Stimulated activated CD8-positive, alpha-beta memory T cell treated with anti-CD3 and anti-CD28 coated beads, Interleukin-15, amount 100 ng/mL, for 48 hours (primary cell): Measurements from ENCODE around the gene HPS1.
A peak's percentile ranks its signal among the peaks of the same experiment; 100 is the strongest.

ENCODE experiments used
- DNase-seq, 2 donors: peaks; one replicate each; pipeline ENCODE4 v3.0.0-alpha.2; 2020; ENCODE audit warnings: low read depth in 2 of 2

The HPS1 gene

GRCh38 chr10:98411768-98412167, 35.0 kb downstream of the HPS1 start:
- DNase-seq: no peak

GRCh38 chr10:98411166-98411565, 35.6 kb downstream of the HPS1 start:
- DNase-seq: no peak

- no peak for DNase-seq
These were observed 36.0 kb downstream of the HPS1 start for GRCh38 chr10:98410759-98411158.

- DNase-seq: no peak
These were observed 36.5 kb downstream of the HPS1 start for GRCh38 chr10:98410135-98410743.

GRCh38 chr10:98408799-98409198, 37.9 kb downstream of the HPS1 start:
- no peak for DNase-seq

- no peak for DNase-seq
These were observed 38.9 kb downstream of the HPS1 start for GRCh38 chr10:98407744-98408241.

- DNase-seq: no peak
These were observed 39.6 kb downstream of the HPS1 start for GRCh38 chr10:98407017-98407743.

GRCh38 chr10:98405422-98405821, 41.3 kb downstream of the HPS1 start:
- no peak for DNase-seq

- peak in 1 of 2 donors; percentile 18 for DNase-seq
These were observed 42.0 kb downstream of the HPS1 start for GRCh38 chr10:98404571-98405359.

GRCh38 chr10:98403812-98404504, 42.8 kb downstream of the HPS1 start:
- no peak for DNase-seq

GRCh38 chr10:98402931-98403718, 43.6 kb downstream of the HPS1 start:
- no peak for DNase-seq

- no peak for DNase-seq
These were observed 44.3 kb downstream of the HPS1 start for GRCh38 chr10:98402478-98402877.

- no peak for DNase-seq
These were observed 46.3 kb downstream of the HPS1 start for GRCh38 chr10:98400482-98400881.

GRCh38 chr10:98399784-98400183, 47.0 kb downstream of the HPS1 start:
- DNase-seq: no peak

GRCh38 chr10:98397089-98397600, 49.6 kb downstream of the HPS1 start:
- DNase-seq: no peak

- no peak for DNase-seq
These were observed 50.4 kb downstream of the HPS1 start for GRCh38 chr10:98396096-98397063.

GRCh38 chr10:98394851-98395440, 51.8 kb downstream of the HPS1 start:
- no peak for DNase-seq

GRCh38 chr10:98391578-98391991, 55.1 kb downstream of the HPS1 start:
- no peak for DNase-seq

- DNase-seq: no peak
These were observed 55.7 kb downstream of the HPS1 start for GRCh38 chr10:98391065-98391464.
